OCI-LY3 (cell line): ENCODE results near the gene NRXN3.

Source experiments
- EZH2phosphoT487 ChIP-seq: fragments of 200-600 bp; shearing (Covaris generic); IDR thresholded peaks from 2 replicates; pipeline ENCODE4 v1.6.1; 2018; ENCODE audit warnings: antibody characterized with exemption, mixed run types, low read depth
- TF ChIP-seq, protein P1 (sequence below): fragments of 200-600, 300-600 bp; sonication (generic); IDR thresholded peaks from 2 replicates; pipeline ENCODE4 v1.5.1; 2014; ENCODE audit warnings: antibody characterized with exemption, low read length, low read depth

DNA sequence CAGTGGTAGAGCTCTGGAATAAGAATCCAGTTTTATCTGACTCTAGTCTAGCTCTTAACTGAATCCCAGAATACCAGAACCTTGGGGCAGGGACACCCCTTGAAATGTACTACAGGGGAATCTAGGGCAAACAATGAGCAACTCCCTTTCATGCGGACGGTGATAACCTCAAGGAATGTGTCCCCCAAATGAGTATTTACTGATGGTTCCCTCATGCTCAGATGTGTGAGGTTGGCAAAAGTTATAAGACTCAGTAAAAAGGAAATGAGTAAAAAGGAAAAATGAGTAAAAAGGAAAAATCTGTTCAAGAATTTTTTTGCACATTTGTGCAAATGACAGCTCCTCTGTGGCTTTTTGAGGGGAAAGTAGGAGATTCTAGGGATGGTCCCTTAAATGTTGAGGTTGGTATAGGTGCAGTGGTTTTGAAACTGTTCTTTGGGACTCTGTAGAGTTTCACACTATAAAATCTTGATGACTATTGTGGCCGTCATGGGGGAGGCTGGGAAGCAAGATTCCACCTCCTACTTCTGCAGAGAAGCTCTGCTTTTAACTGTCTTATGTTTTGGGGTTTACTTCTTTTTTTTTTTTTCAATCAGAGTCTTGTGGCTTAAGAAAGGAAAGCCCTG, 58.6 kb downstream of the NRXN3 start:
- TF ChIP-seq, protein P1, sequence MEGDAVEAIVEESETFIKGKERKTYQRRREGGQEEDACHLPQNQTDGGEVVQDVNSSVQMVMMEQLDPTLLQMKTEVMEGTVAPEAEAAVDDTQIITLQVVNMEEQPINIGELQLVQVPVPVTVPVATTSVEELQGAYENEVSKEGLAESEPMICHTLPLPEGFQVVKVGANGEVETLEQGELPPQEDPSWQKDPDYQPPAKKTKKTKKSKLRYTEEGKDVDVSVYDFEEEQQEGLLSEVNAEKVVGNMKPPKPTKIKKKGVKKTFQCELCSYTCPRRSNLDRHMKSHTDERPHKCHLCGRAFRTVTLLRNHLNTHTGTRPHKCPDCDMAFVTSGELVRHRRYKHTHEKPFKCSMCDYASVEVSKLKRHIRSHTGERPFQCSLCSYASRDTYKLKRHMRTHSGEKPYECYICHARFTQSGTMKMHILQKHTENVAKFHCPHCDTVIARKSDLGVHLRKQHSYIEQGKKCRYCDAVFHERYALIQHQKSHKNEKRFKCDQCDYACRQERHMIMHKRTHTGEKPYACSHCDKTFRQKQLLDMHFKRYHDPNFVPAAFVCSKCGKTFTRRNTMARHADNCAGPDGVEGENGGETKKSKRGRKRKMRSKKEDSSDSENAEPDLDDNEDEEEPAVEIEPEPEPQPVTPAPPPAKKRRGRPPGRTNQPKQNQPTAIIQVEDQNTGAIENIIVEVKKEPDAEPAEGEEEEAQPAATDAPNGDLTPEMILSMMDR: no peak
- no peak for TF ChIP-seq EZH2phosphoT487
